ENCODE data around the gene IGF2. TPM values are rescaled to one million over a fixed set of nuclear protein-coding genes. Genes with fewer than 3 reads are reported as not detected.
A peak's percentile ranks its signal among the peaks of the same experiment; 100 is the strongest.

Gene IGF2
- total RNA-seq, 1 donor from 2014 or later: 711 TPM

GRCh38 chr11:2099516-2100349 lies 39.5 kb downstream of the IGF2 start:
- Histone ChIP-seq H3K36me3 (ENCODE audit: control insufficient read depth in 3 of 3, insufficient read depth in 3 of 3, low read length in 3 of 3) (no peaks in the 10 kb centered on the region), H3K9me3 (ENCODE audit: control insufficient read depth in 3 of 3, low read length in 3 of 3) (no peaks in the 10 kb centered on the region), H3K27me3 (ENCODE audit: control insufficient read depth in 3 of 3, insufficient read depth in 3 of 3, low read length in 3 of 3) (peaks cover 0 to 2% (median 0%) of the 10 kb centered on the region in 3 donors), H3K27ac (ENCODE audit: low read depth, low read length) (peak overlapping the region; percentile 47), H3K4me3 (ENCODE audit: low read length in 3 of 3) (no peak overlapping the region), H3K4me1 (ENCODE audit: control insufficient read depth in 3 of 3, insufficient read depth in 3 of 3, low read length in 3 of 3) (peaks cover 16 to 57% (median 53%) of the 10 kb centered on the region in 3 donors), H3K9ac (ENCODE audit: low read depth in 1 of 3, low read length in 3 of 3) (peak overlapping the region in 2 of 3 donors; percentile 23 to 45)

- no peak overlapping the region for H3K9ac ChIP-seq (ENCODE audit: low read depth in 1 of 3, low read length in 3 of 3)
- no peak overlapping the region for H3K4me3 ChIP-seq (ENCODE audit: low read length in 3 of 3)
- no peaks in the 10 kb centered on the region for H3K36me3 ChIP-seq (ENCODE audit: control insufficient read depth in 3 of 3, insufficient read depth in 3 of 3, low read length in 3 of 3)
- H3K27me3 ChIP-seq (ENCODE audit: control insufficient read depth in 3 of 3, insufficient read depth in 3 of 3, low read length in 3 of 3): peaks cover 0 to 2% (median 0%) of the 10 kb centered on the region in 3 donors
- no peaks in the 10 kb centered on the region for H3K9me3 ChIP-seq (ENCODE audit: control insufficient read depth in 3 of 3, low read length in 3 of 3)
- no peak overlapping the region for H3K27ac ChIP-seq (ENCODE audit: low read depth, low read length)
- peaks cover 19 to 58% (median 53%) of the 10 kb centered on the region in 3 donors for H3K4me1 ChIP-seq (ENCODE audit: control insufficient read depth in 3 of 3, insufficient read depth in 3 of 3, low read length in 3 of 3)
These were observed 40.3 kb downstream of the IGF2 start for GRCh38 chr11:2098691-2099515.

DNA sequence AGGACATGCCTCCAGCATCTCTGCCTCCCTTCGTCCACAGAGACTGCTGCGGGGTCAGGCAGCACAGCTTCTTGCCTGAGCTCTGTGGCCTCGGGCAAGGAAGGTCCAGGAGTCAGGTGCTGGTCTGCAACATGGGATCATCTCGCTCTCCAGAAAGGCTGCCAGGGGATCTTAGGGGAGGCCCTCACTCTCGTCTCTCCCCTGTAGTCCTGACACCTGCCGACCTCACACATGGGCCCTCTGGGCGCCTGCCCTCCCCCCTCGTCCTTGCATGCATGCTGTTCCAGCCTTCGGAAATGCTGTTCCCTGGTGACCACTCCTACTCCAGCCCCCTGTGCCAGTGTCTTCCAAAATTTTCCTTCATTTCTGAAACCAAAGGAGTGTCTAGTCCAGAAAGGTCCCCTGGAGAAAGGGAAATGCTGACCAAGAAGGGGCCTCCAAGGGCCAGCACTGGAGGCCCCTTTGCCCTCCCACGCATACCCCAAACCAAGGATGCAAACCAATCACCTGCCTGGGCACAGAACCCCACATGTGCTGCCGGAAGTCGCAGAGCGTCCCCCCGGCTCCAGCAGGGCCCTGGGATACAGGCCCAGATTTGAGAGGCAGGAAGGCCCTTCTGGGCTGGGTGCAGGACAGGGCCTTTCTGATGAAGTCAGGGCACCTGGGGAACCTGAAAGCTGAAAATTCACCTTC lies 41.0 kb downstream of the IGF2 start:
- H3K4me1 ChIP-seq (ENCODE audit: control insufficient read depth in 3 of 3, insufficient read depth in 3 of 3, low read length in 3 of 3): peaks cover 24 to 60% (median 55%) of the 10 kb centered on the region in 3 donors
- no peak overlapping the region for H3K4me3 ChIP-seq (ENCODE audit: low read length in 3 of 3)
- H3K9ac ChIP-seq (ENCODE audit: low read depth in 1 of 3, low read length in 3 of 3): peak overlapping the region in 1 of 3 donors; percentile 25

GRCh38 chr11:2097356-2097997 lies 41.7 kb downstream of the IGF2 start:
- Histone ChIP-seq H3K27ac (ENCODE audit: low read depth, low read length) (peak overlapping the region; percentile 62), H3K27me3 (ENCODE audit: control insufficient read depth in 3 of 3, insufficient read depth in 3 of 3, low read length in 3 of 3) (peaks cover 0 to 2% (median 0%) of the 10 kb centered on the region in 3 donors), H3K36me3 (ENCODE audit: control insufficient read depth in 3 of 3, insufficient read depth in 3 of 3, low read length in 3 of 3) (no peaks in the 10 kb centered on the region), H3K4me3 (ENCODE audit: low read length in 3 of 3) (no peak overlapping the region), H3K4me1 (ENCODE audit: control insufficient read depth in 3 of 3, insufficient read depth in 3 of 3, low read length in 3 of 3) (peaks cover 28 to 61% (median 58%) of the 10 kb centered on the region in 3 donors), H3K9me3 (ENCODE audit: control insufficient read depth in 3 of 3, low read length in 3 of 3) (no peaks in the 10 kb centered on the region), H3K9ac (ENCODE audit: low read depth in 1 of 3, low read length in 3 of 3) (peak overlapping the region in 1 of 3 donors; percentile 25)

More for the DNA sequence above, 41.0 kb downstream of the IGF2 start:
- peaks cover 0 to 2% (median 0%) of the 10 kb centered on the region in 3 donors for H3K27me3 ChIP-seq (ENCODE audit: control insufficient read depth in 3 of 3, insufficient read depth in 3 of 3, low read length in 3 of 3)
- H3K27ac ChIP-seq (ENCODE audit: low read depth, low read length): no peak overlapping the region
- no peaks in the 10 kb centered on the region for H3K36me3 ChIP-seq (ENCODE audit: control insufficient read depth in 3 of 3, insufficient read depth in 3 of 3, low read length in 3 of 3)
- no peaks in the 10 kb centered on the region for H3K9me3 ChIP-seq (ENCODE audit: control insufficient read depth in 3 of 3, low read length in 3 of 3)

- H3K9ac ChIP-seq (ENCODE audit: low read depth in 1 of 3, low read length in 3 of 3): peak overlapping the region in 1 of 3 donors; percentile 16
These were observed 42.3 kb downstream of the IGF2 start for GRCh38 chr11:2096919-2097301.

DNA sequence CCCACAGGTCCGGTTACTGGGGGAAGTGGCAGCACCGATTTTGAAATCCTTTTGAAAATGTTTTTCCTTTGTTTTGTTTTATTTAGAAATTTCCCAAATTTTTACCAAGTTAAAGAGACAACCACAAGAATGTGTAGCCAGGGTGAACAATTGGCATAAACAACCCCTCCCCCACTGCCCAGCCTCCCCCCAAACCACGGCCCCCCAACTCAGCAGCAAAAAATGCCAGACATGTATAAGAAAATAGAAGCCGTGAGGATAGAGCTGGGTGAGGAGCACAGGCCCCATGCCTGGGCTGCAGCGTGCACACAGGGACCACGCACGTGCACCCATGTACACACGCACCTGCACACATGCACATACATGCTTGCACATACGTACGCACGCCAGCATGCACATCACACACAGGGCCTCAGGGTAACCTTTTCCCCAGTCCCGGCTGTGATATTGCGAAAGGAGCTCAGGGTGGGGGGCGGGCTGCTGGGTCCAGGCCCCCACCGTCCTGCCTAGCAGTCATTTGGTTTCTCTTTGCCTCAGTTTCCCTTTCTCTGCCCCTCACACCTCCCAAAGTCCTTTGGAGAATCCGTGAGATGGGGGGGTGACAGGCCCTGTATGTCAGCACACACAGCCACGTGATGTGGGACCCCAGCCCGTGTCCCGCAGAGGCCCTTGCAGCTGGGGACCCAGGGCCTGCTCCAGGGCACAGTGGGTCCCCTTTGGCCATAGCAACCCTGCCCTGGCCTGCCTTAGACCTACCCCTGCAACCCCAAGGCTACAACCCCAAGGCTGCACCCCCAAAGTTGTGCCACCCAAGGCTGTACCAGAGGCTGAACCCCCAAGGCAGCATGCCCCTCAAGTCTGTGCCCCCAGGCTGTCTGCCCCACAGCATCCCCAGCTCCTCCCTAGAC lies 42.9 kb downstream of the IGF2 start:
- H3K27me3 ChIP-seq (ENCODE audit: control insufficient read depth in 3 of 3, insufficient read depth in 3 of 3, low read length in 3 of 3): peaks cover 0 to 2% (median 0%) of the 10 kb centered on the region in 3 donors
- no peak overlapping the region for H3K4me3 ChIP-seq (ENCODE audit: low read length in 3 of 3)
- no peaks in the 10 kb centered on the region for H3K36me3 ChIP-seq (ENCODE audit: control insufficient read depth in 3 of 3, insufficient read depth in 3 of 3, low read length in 3 of 3)
- H3K9me3 ChIP-seq (ENCODE audit: control insufficient read depth in 3 of 3, low read length in 3 of 3): no peaks in the 10 kb centered on the region
- H3K4me1 ChIP-seq (ENCODE audit: control insufficient read depth in 3 of 3, insufficient read depth in 3 of 3, low read length in 3 of 3): peaks cover 31 to 68% (median 64%) of the 10 kb centered on the region in 3 donors
- H3K9ac ChIP-seq (ENCODE audit: low read depth in 1 of 3, low read length in 3 of 3): peak overlapping the region in 1 of 3 donors; percentile 16
- H3K27ac ChIP-seq (ENCODE audit: low read depth, low read length): no peak overlapping the region

More at GRCh38 chr11:2096919-2097301, 42.3 kb downstream of the IGF2 start:
- H3K27ac ChIP-seq (ENCODE audit: low read depth, low read length): peak overlapping the region; percentile 62
- peaks cover 31 to 64% (median 64%) of the 10 kb centered on the region in 3 donors for H3K4me1 ChIP-seq (ENCODE audit: control insufficient read depth in 3 of 3, insufficient read depth in 3 of 3, low read length in 3 of 3)
- H3K36me3 ChIP-seq (ENCODE audit: control insufficient read depth in 3 of 3, insufficient read depth in 3 of 3, low read length in 3 of 3): no peaks in the 10 kb centered on the region
- no peak overlapping the region for H3K4me3 ChIP-seq (ENCODE audit: low read length in 3 of 3)
- no peaks in the 10 kb centered on the region for H3K9me3 ChIP-seq (ENCODE audit: control insufficient read depth in 3 of 3, low read length in 3 of 3)
- H3K27me3 ChIP-seq (ENCODE audit: control insufficient read depth in 3 of 3, insufficient read depth in 3 of 3, low read length in 3 of 3): peaks cover 0 to 2% (median 0%) of the 10 kb centered on the region in 3 donors

DNA sequence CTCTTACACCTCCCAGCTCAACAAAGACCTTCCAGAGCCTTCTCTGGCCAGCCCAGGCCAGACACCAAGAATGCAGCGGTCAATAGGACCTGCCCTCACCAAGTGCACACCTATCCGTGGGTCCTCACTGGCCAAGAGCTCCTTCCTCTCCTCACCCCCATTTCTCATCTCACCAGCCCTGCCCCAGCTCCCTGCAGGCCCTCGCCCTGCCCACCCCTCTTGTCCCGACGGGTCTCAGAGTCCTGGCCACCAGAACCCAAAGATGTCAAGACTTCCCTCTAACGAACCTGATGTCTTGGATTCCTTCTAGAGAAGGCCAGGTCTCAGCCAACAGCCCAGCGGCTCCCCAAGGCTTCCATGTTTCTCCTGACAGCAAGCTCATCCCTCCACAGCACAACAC lies 43.6 kb downstream of the IGF2 start:
- Histone ChIP-seq H3K9me3 (ENCODE audit: control insufficient read depth in 3 of 3, low read length in 3 of 3) (no peaks in the 10 kb centered on the region), H3K27me3 (ENCODE audit: control insufficient read depth in 3 of 3, insufficient read depth in 3 of 3, low read length in 3 of 3) (no peaks in the 10 kb centered on the region), H3K36me3 (ENCODE audit: control insufficient read depth in 3 of 3, insufficient read depth in 3 of 3, low read length in 3 of 3) (no peaks in the 10 kb centered on the region), H3K4me3 (ENCODE audit: low read length in 3 of 3) (no peak overlapping the region), H3K9ac (ENCODE audit: low read depth in 1 of 3, low read length in 3 of 3) (no peak overlapping the region), H3K27ac (ENCODE audit: low read depth, low read length) (no peak overlapping the region), H3K4me1 (ENCODE audit: control insufficient read depth in 3 of 3, insufficient read depth in 3 of 3, low read length in 3 of 3) (peaks cover 31 to 65% (median 58%) of the 10 kb centered on the region in 3 donors)

GRCh38 chr11:2095198-2095520 lies 44.0 kb downstream of the IGF2 start:
- no peak overlapping the region for H3K4me3 ChIP-seq (ENCODE audit: low read length in 3 of 3)
- H3K9me3 ChIP-seq (ENCODE audit: control insufficient read depth in 3 of 3, low read length in 3 of 3): no peaks in the 10 kb centered on the region
- no peak overlapping the region for H3K27ac ChIP-seq (ENCODE audit: low read depth, low read length)
- no peaks in the 10 kb centered on the region for H3K27me3 ChIP-seq (ENCODE audit: control insufficient read depth in 3 of 3, insufficient read depth in 3 of 3, low read length in 3 of 3)
- H3K4me1 ChIP-seq (ENCODE audit: control insufficient read depth in 3 of 3, insufficient read depth in 3 of 3, low read length in 3 of 3): peaks cover 31 to 63% (median 58%) of the 10 kb centered on the region in 3 donors
- H3K9ac ChIP-seq (ENCODE audit: low read depth in 1 of 3, low read length in 3 of 3): no peak overlapping the region
- no peaks in the 10 kb centered on the region for H3K36me3 ChIP-seq (ENCODE audit: control insufficient read depth in 3 of 3, insufficient read depth in 3 of 3, low read length in 3 of 3)
